Tibial artery (tissue), 4 donors: ENCODE measurements around the gene IGSF21.
"Not testable (repeated sequence)": the region's sequence is repeated elsewhere in the genome, so short reads cannot be mapped to it uniquely, and the experiment has no call there.

ENCODE experiments used
- DNase-seq, 2 donors: peaks; one replicate each; pipeline ENCODE4 v3.0.0-alpha.2; 2019
- H3K27ac ChIP-seq, 2 donors: fragments of 200-600 bp; sonication (generic) in 1 of 2; 1 replicate in 1 of 2; 2 replicates in 1 of 2; pipeline ENCODE4 v1.5.1; 2018 to 2019; ENCODE audit warnings: mild to moderate bottlenecking in 1 of 2
- H3K27me3 ChIP-seq, 2 donors: fragments of 200-600 bp; sonication (generic) in 1 of 2; one replicate each; pipeline versions ENCODE4 v1.5.1 to v1.6.0; 2016 to 2019
- H3K36me3 ChIP-seq, 3 donors: fragments of 200-600 bp; sonication (generic) in 2 of 3; one replicate each; pipeline ENCODE4 v1.5.1; 2016 to 2019; ENCODE audit warnings: mild to moderate bottlenecking in 2 of 3
- H3K4me1 ChIP-seq, 4 donors: fragments of 200-600 bp; sonication (generic) in 2 of 4; 1 replicate in 3 of 4; 2 replicates in 1 of 4; pipeline ENCODE4 v1.5.1; 2016 to 2019
- H3K4me3 ChIP-seq, 2 donors: fragments of 200-600 bp; sonication (generic) in 1 of 2; 1 replicate in 1 of 2; 2 replicates in 1 of 2; pipeline ENCODE4 v1.5.1; 2018 to 2019; ENCODE audit warnings: mild to moderate bottlenecking in 2 of 2
- H3K9me3 ChIP-seq, 3 donors: fragments of 200-600 bp; sonication (generic) in 1 of 3; one replicate each; pipeline ENCODE4 v1.5.1; 2016 to 2019
- CTCF ChIP-seq, 2 experiments: fragments of 200-600 bp in 1 of 2; fragments of 450-650 bp in 1 of 2; IDR thresholded peaks; one replicate each; pipeline ENCODE4 v1.5.1; 2017 to 2019; ENCODE audit warnings: antibody characterized with exemption in 2 of 2, mild to moderate bottlenecking in 1 of 2, moderate library complexity in 1 of 2
- intact Hi-C: fragments of 100-400 bp; cut with DNase I; formaldehyde crosslinking; loops from one replicate; pipeline ENCODE4 v1.15.0; 2023; ENCODE audit warnings: low total_unique reads

Gene IGSF21

GRCh38 chr1:18365099-18365705 is 257.6 kb downstream of the IGSF21 start:
- Histone ChIP-seq H3K27ac (no peak overlapping the region), H3K36me3 (no peaks in the 10 kb centered on the region), H3K4me1 (no peaks in the 10 kb centered on the region), H3K9me3 (peaks cover 0 to 6% (median 0%) of the 10 kb centered on the region in 3 donors), H3K27me3 (peaks cover 0 to 53% of the 10 kb centered on the region in 2 donors), H3K4me3 (no peak overlapping the region)
- DNase-seq = no peak
- TF ChIP-seq CTCF (IDR thresholded peaks at IDR 0.05) = no peak
- intact Hi-C loops = no loop called here

DNA sequence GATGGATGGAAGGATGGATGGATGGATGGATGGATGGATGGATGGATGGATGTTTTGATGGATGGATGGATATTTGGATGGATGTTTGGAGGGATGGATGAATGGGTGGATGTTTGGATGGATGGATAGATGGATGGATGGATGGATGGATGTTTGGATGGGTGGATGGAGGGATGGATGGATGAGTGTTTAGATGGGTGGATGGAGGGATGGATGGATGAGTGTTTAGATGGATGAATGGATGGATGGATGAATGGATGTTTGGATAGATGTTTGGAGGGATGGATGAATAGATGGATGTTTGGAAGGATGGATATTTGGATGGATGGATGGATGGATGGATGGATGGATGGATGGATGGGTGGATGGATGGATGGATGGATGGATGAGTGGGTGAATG is 264.9 kb downstream of the IGSF21 start:
- H3K4me3 ChIP-seq, H3K27ac ChIP-seq, DNase-seq, H3K36me3 ChIP-seq, intact Hi-C loops, H3K9me3 ChIP-seq, H3K4me1 ChIP-seq: not testable (repeated sequence)
- peaks cover 0 to 22% of the 10 kb centered on the region in 2 donors for H3K27me3 ChIP-seq

DNA sequence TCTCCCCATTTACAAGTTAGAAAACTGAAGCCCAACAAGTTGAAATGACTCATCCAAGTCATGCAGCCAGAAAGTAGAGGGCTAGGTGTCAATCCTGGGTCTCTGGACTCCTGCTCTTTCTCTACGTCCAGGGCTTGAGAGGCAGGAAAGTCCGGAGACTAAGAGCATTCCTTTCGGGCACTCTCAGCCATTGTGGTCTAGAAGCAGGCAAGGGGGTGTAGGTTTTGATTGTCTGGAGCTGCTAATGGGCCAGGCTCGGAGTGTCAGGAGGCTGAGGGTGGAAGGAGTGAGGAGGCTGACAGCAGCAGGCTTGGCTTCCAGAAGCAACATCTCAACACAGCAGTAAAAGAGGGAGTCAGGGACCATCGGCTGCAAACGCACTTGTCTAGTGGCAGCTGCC is 265.6 kb downstream of the IGSF21 start:
- no peak for TF ChIP-seq CTCF (IDR thresholded peaks at IDR 0.05)
- Histone ChIP-seq H3K4me3 (no peak overlapping the region), H3K9me3 (no peaks in the 10 kb centered on the region), H3K4me1 (no peaks in the 10 kb centered on the region), H3K36me3 (no peaks in the 10 kb centered on the region), H3K27me3 (peaks cover 0 to 27% of the 10 kb centered on the region in 2 donors), H3K27ac (no peak overlapping the region)
- DNase-seq = no peak
- intact Hi-C loops = no loop called here

- DNase-seq = no peak
- no peak for TF ChIP-seq CTCF (IDR thresholded peaks at IDR 0.05)
- Histone ChIP-seq H3K9me3 (peaks cover 0 to under 1% (median 0%) of the 10 kb centered on the region in 3 donors), H3K36me3 (no peaks in the 10 kb centered on the region), H3K4me1 (no peaks in the 10 kb centered on the region), H3K4me3 (no peak overlapping the region), H3K27ac (no peak overlapping the region), H3K27me3 (peaks cover 0 to 27% of the 10 kb centered on the region in 2 donors)
- intact Hi-C loops = no loop called here
These were observed 266.4 kb downstream of the IGSF21 start for GRCh38 chr1:18373882-18374493.

GRCh38 chr1:18376661-18377060 is 269.1 kb downstream of the IGSF21 start:
- DNase-seq = no peak
- Histone ChIP-seq H3K9me3 (peaks cover 0 to 11% (median 7%) of the 10 kb centered on the region in 3 donors), H3K27ac (no peak overlapping the region), H3K4me1 (no peaks in the 10 kb centered on the region), H3K4me3 (no peak overlapping the region), H3K36me3 (no peaks in the 10 kb centered on the region), H3K27me3 (peaks cover 0 to 27% of the 10 kb centered on the region in 2 donors)
- TF ChIP-seq CTCF (IDR thresholded peaks at IDR 0.05) = no peak
- intact Hi-C loops = no loop called here

DNA sequence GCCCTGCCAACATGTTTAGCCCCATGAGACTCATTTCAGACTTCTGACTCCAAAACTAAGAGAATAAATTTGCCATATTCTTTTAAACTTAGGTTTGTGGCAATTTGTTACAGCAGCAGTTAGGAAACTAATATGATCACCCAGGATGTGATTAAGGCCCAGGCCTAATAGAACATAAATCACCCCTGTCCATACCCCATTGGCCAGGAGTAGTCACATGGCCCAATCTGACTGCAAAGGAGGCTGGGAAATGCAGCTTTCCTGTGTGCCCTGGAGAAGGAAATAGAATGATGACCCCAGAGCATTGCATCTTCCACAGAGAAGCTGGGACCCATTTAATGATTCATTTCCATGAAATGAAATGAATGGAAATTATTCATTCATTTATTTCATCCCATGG is 272.7 kb downstream of the IGSF21 start:
- no peak for TF ChIP-seq CTCF (IDR thresholded peaks at IDR 0.05)
- Histone ChIP-seq H3K27me3 (peaks cover 0 to 44% of the 10 kb centered on the region in 2 donors), H3K4me1 (no peaks in the 10 kb centered on the region), H3K4me3 (no peak overlapping the region), H3K36me3 (no peaks in the 10 kb centered on the region), H3K9me3 (peaks cover 0 to 11% (median 7%) of the 10 kb centered on the region in 3 donors), H3K27ac (no peak overlapping the region)
- no peak for DNase-seq
- intact Hi-C loops = no loop called here
